Stimulated activated CD4-positive, alpha-beta T cell treated with anti-CD3 and anti-CD28 coated beads, TNF-alpha, amount 100 ng/mL, for 4 hours (primary cell): ENCODE results near the gene LRRC8D.
"Not testable (repeated sequence)": the region's sequence is repeated elsewhere in the genome, so short reads cannot be mapped to it uniquely, and the experiment has no call there.

ENCODE experiments used
- DNase-seq, 3 experiments: peaks; one replicate each; pipeline ENCODE4 v3.0.0-alpha.2; 2020; ENCODE audit warnings: low read depth in 3 of 3

LRRC8D gene

GRCh38 chr1:89820422-89821321, at the start of gene LRRC8D:
LRRC8D (plus strand) TSS chr1:89821032; CDS start chr1:89933069, 112,037 bp downstream.
- peak; percentile 17 to 41 (median 21) for DNase-seq

GRCh38 chr1:89771991-89772560, 48.8 kb upstream of the LRRC8D start:
- no peak for DNase-seq

- DNase-seq = not testable (repeated sequence)
Observed at GRCh38 chr1:89776104-89776503, 44.7 kb upstream of the LRRC8D start.

- not testable (repeated sequence) for DNase-seq
Observed at GRCh38 chr1:89777271-89777670, 43.6 kb upstream of the LRRC8D start.

- no peak for DNase-seq
Observed at GRCh38 chr1:89779151-89779940, 41.5 kb upstream of the LRRC8D start.

GRCh38 chr1:89780721-89781120, 40.1 kb upstream of the LRRC8D start:
- no peak for DNase-seq

GRCh38 chr1:89781494-89782126, 39.2 kb upstream of the LRRC8D start:
- DNase-seq = peak; percentile 66 to 75 (median 74)

GRCh38 chr1:89786628-89787214, 34.1 kb upstream of the LRRC8D start:
- no peak for DNase-seq

GRCh38 chr1:89790592-89790991, 30.2 kb upstream of the LRRC8D start:
- DNase-seq = no peak

GRCh38 chr1:89791064-89791726, 29.6 kb upstream of the LRRC8D start:
- DNase-seq = no peak

- no peak for DNase-seq
Observed at GRCh38 chr1:89794406-89794805, 26.4 kb upstream of the LRRC8D start.

GRCh38 chr1:89795571-89795970, 25.3 kb upstream of the LRRC8D start:
- not testable (repeated sequence) for DNase-seq

- DNase-seq = not testable (repeated sequence)
Observed at GRCh38 chr1:89797876-89798275, 23.0 kb upstream of the LRRC8D start.

- no peak for DNase-seq
Observed at GRCh38 chr1:89799495-89799894, 21.3 kb upstream of the LRRC8D start.

- DNase-seq = no peak
Observed at GRCh38 chr1:89800022-89800655, 20.7 kb upstream of the LRRC8D start.

GRCh38 chr1:89800718-89801117, 20.1 kb upstream of the LRRC8D start:
- DNase-seq = no peak

- no peak for DNase-seq
Observed at GRCh38 chr1:89802051-89802450, 18.8 kb upstream of the LRRC8D start.

- DNase-seq = no peak
Observed at GRCh38 chr1:89802841-89803240, 18.0 kb upstream of the LRRC8D start.

- peak; percentile 66 to 83 (median 68) for DNase-seq
Observed at GRCh38 chr1:89804642-89805237, 16.1 kb upstream of the LRRC8D start.

GRCh38 chr1:89806616-89807015, 14.2 kb upstream of the LRRC8D start:
- no peak for DNase-seq
